Spinal cord (tissue), 10 donors: Measurements from ENCODE around the gene LEPROT. TPM values are rescaled to one million over a fixed set of nuclear protein-coding genes. Genes with fewer than 3 reads are reported as not detected.

Source experiments
- DNase-seq, 6 donors: peaks; one replicate each; pipeline versions ENCODE4 v3.0.0 to v3.0.0-alpha.2; 2013 to 2015; ENCODE audit warnings: low spot score in 6 of 6, low read depth in 4 of 6
- H3K27ac ChIP-seq: one replicate; pipeline ENCODE4 v1.5.1; 2013; ENCODE audit warnings: low read depth, low read length, control low read depth
- H3K27me3 ChIP-seq: one replicate; pipeline ENCODE4 v1.6.1; 2013; ENCODE audit warnings: low read length; ENCODE audit not compliant: control insufficient read depth, insufficient read depth
- H3K36me3 ChIP-seq: one replicate; pipeline ENCODE4 v1.6.1; 2013; ENCODE audit warnings: low read length; ENCODE audit not compliant: control insufficient read depth, insufficient read depth
- H3K4me1 ChIP-seq: one replicate; pipeline ENCODE4 v1.6.1; 2013; ENCODE audit warnings: low read length; ENCODE audit not compliant: control insufficient read depth, insufficient read depth
- H3K4me3 ChIP-seq: one replicate; pipeline ENCODE4 v1.5.1; 2013; ENCODE audit warnings: low read depth, low read length, control low read depth
- H3K9me3 ChIP-seq: one replicate; pipeline ENCODE4 v1.6.1; 2013; ENCODE audit warnings: low read length; ENCODE audit not compliant: control insufficient read depth, insufficient read depth
- WGBS: methylation state at CpG from one replicate; pipeline ENCODE4 v1.1.5; 2013; ENCODE audit warnings: missing lambda C conversion rate; ENCODE audit not compliant: insufficient coverage; 5-methylcytosine and 5-hydroxymethylcytosine counted together
- polyA plus RNA-seq, 2 donors: library from polyadenylated mRNA; unstranded; fragments of 120-200 nt; gene quantifications; one replicate each; pipeline ENCODE4 v1.2.1, GENCODE V29; 2013; ENCODE audit not compliant: insufficient read length in 2 of 2
- total RNA-seq, 2 donors: library from RNA; depleted of rRNA in 1 of 2; stranded (reverse); fragments of 120-200 nt in 1 of 2; fragments of >200 nt in 1 of 2; gene quantifications; one replicate each; pipeline versions ENCODE4 v1.2.3 to v1.2.4, GENCODE V29; 2013 to 2014
- donor health status: healthy.

LEPROT gene
- total and polyA plus RNA-seq, 4 donors = 49.8 to 82.6 (median 62.5) TPM

GRCh38 chr1:65469126-65469888 is 48.8 kb downstream of the LEPROT start:
- no peak for DNase-seq
- Histone ChIP-seq H3K4me3 (no peak overlapping the region), H3K4me1 (peaks cover 4% of the 10 kb centered on the region), H3K9me3 (no peaks in the 10 kb centered on the region), H3K36me3 (no peaks in the 10 kb centered on the region), H3K27me3 (no peaks in the 10 kb centered on the region), H3K27ac (peak overlapping the region; percentile 15)
- 65% methylated on average over 4 of the region's 4 CpGs for WGBS

- no peaks in the 10 kb centered on the region for H3K27me3 ChIP-seq
- DNase-seq = peak in 2 of 6 donors; percentile 40 to 66
- no peaks in the 10 kb centered on the region for H3K36me3 ChIP-seq
- H3K9me3 ChIP-seq = no peaks in the 10 kb centered on the region
- WGBS = 71% methylated on average over 1 of the region's 4 CpGs
- H3K4me3 ChIP-seq = no peak overlapping the region
- H3K4me1 ChIP-seq = peaks cover 4% of the 10 kb centered on the region
- H3K27ac ChIP-seq = no peak overlapping the region
Measured at GRCh38 chr1:65469889-65470340, 49.4 kb downstream of the LEPROT start.

GRCh38 chr1:65470766-65471165 is 50.3 kb downstream of the LEPROT start:
- Histone ChIP-seq H3K36me3 (no peaks in the 10 kb centered on the region), H3K4me3 (no peak overlapping the region), H3K27ac (no peak overlapping the region), H3K9me3 (no peaks in the 10 kb centered on the region), H3K27me3 (no peaks in the 10 kb centered on the region), H3K4me1 (peaks cover 4% of the 10 kb centered on the region)
- no peak for DNase-seq
- WGBS = no CpG with 5 or more reads among the region's 1 CpG

- no peak overlapping the region for H3K27ac ChIP-seq
- no peak overlapping the region for H3K4me3 ChIP-seq
- H3K27me3 ChIP-seq = no peaks in the 10 kb centered on the region
- DNase-seq = no peak
- WGBS = no CpG with 5 or more reads among the region's 2 CpGs
- H3K36me3 ChIP-seq = no peaks in the 10 kb centered on the region
- peaks cover 4% of the 10 kb centered on the region for H3K4me1 ChIP-seq
- no peaks in the 10 kb centered on the region for H3K9me3 ChIP-seq
Measured at GRCh38 chr1:65471213-65471833, 50.9 kb downstream of the LEPROT start.

GRCh38 chr1:65471861-65472332 is 51.4 kb downstream of the LEPROT start:
- Histone ChIP-seq H3K4me3 (no peak overlapping the region), H3K36me3 (no peaks in the 10 kb centered on the region), H3K4me1 (peaks cover 4% of the 10 kb centered on the region), H3K27ac (no peak overlapping the region), H3K9me3 (no peaks in the 10 kb centered on the region), H3K27me3 (no peaks in the 10 kb centered on the region)
- no CpG with 5 or more reads among the region's 4 CpGs for WGBS
- DNase-seq = no peak

- no CpG with 5 or more reads among the region's 3 CpGs for WGBS
- Histone ChIP-seq H3K4me1 (no peaks in the 10 kb centered on the region), H3K27me3 (no peaks in the 10 kb centered on the region), H3K4me3 (no peak overlapping the region), H3K27ac (no peak overlapping the region), H3K9me3 (no peaks in the 10 kb centered on the region), H3K36me3 (no peaks in the 10 kb centered on the region)
- no peak for DNase-seq
Measured at GRCh38 chr1:65476327-65476726, 55.9 kb downstream of the LEPROT start.

- no CpG with 5 or more reads among the region's 2 CpGs for WGBS
- Histone ChIP-seq H3K4me1 (no peaks in the 10 kb centered on the region), H3K4me3 (no peak overlapping the region), H3K9me3 (no peaks in the 10 kb centered on the region), H3K27me3 (no peaks in the 10 kb centered on the region), H3K27ac (no peak overlapping the region), H3K36me3 (no peaks in the 10 kb centered on the region)
- no peak for DNase-seq
Measured at GRCh38 chr1:65477414-65478378, 57.2 kb downstream of the LEPROT start.

GRCh38 chr1:65478379-65479026 is 58.0 kb downstream of the LEPROT start:
- H3K4me1 ChIP-seq = no peaks in the 10 kb centered on the region
- H3K4me3 ChIP-seq = no peak overlapping the region
- H3K9me3 ChIP-seq = no peaks in the 10 kb centered on the region
- no peaks in the 10 kb centered on the region for H3K27me3 ChIP-seq
- no CpG with 5 or more reads among the region's 3 CpGs for WGBS
- H3K36me3 ChIP-seq = no peaks in the 10 kb centered on the region
- peak overlapping the region; percentile 26 for H3K27ac ChIP-seq
- peak in 1 of 6 donors; percentile 18 for DNase-seq
